ENCODE measurements around the gene MCIDAS. TPM values are rescaled to one million over a fixed set of nuclear protein-coding genes. Genes with fewer than 3 reads are reported as not detected.

Gene MCIDAS
- total RNA-seq, 1 experiment from 2014 or later: 3.3 TPM

DNA sequence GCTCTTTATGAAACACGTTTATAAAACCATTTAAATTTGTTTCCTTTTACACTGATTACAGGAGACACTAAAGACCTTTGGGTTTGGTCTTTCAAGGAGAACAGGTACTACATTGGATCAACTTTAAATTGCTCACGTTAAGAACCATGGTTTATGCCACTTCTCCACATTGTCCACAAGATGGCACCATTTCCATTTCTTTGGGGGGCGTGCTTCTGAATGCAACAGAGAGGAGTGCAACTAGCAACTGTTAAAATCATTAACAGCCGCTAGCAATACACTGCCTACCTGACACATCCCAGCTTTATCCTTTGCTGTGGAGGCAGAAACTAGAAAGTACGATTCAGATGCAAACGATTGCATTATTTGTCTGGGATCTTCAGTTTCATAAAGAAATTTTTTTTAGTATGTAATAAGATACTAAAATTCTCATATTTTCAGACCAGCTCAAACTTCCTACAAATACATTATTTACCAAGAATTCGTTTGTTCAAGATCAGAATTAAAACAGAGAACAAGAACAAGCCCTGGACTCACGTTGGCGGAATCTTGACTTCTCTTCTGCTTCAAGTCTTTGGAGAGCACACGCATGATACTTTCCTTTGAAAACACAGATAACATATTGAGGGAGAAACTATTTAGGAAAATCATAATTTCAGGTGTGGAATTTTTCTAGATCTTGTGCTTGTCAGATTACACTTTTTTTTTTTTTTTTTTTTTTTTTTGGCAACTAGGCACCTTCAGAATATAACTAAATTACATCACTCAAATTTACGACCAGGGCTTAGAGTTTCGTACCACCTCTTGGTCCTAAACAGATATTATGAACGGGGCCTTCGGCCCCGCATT, 54.8 kb downstream of the MCIDAS start:
- DNase-seq (ENCODE audit: low spot score): peak; percentile 93
- in situ Hi-C loops (cut with HindIII; ENCODE audit: low sequenced_read_pairs): no loop called here

DNA sequence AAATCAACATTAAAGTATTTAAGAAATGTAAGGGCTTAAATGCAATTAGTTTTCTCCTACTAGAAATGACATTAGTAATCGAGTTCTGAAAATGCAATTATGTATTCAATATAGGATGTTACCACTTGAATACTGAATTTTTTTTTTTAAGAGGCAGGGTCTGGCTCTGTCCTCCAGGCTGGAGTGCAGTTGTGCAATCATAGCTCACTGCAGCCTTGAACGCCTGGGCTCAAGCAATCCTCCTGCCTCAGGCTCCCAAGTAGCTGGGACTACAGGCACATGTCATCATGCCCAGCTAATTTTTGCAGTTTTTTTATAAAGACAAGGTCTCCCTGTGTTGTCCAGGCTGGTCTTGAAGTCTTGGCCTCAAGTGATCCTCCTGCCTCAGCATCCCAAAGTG, 55.6 kb downstream of the MCIDAS start:
- DNase-seq (ENCODE audit: low spot score): no peak
- in situ Hi-C loops (cut with HindIII; ENCODE audit: low sequenced_read_pairs): no loop called here

Other genes with a start within 250 kb of the MCIDAS start
- gene ESM1, start 241.7 kb downstream of the MCIDAS start, total RNA-seq (2014; rRNA removed; shearing (Covaris generic)): not detected in 2 replicates
- gene GZMK, start 203.1 kb downstream of the MCIDAS start, total RNA-seq (2014; rRNA removed; shearing (Covaris generic)): not detected in 2 replicates
- not detected in 2 replicates for gene GZMA, start 124.7 kb downstream of the MCIDAS start, total RNA-seq (2014; rRNA removed; shearing (Covaris generic))
- 45.8 and 64.4 TPM in 2 replicates for gene GPX8, start 67.1 kb downstream of the MCIDAS start, total RNA-seq (2014; rRNA removed; shearing (Covaris generic))
- gene CDC20B, start 54.1 kb downstream of the MCIDAS start, total RNA-seq (2014; rRNA removed; shearing (Covaris generic)): not detected in 2 replicates
- gene CCNO, start 6.3 kb upstream of the MCIDAS start, total RNA-seq (2014; rRNA removed; shearing (Covaris generic)): 0.74 and 3.8 TPM in 2 replicates
- gene DHX29, start 80.4 kb upstream of the MCIDAS start, total RNA-seq (2014; rRNA removed; shearing (Covaris generic)): 14.0 and 31.5 TPM in 2 replicates
- gene MTREX, start 80.7 kb upstream of the MCIDAS start, total RNA-seq (2014; rRNA removed; shearing (Covaris generic)): 102 and 109 TPM in 2 replicates